ENCODE measurements around the gene TBC1D19. TPM values are rescaled to one million over a fixed set of nuclear protein-coding genes. Genes with fewer than 3 reads are reported as not detected.

The TBC1D19 gene
- total RNA-seq, 4 donors from 2014 or later: 4.3 to 78.4 (median 6.2) TPM

- Histone ChIP-seq H3K27ac (no peak overlapping the region), H3K4me1 (peaks cover 0 to 4% (median 0%) of the 10 kb centered on the region in 4 donors), H3K36me3 (no peaks in the 10 kb centered on the region), H3K27me3 (no peaks in the 10 kb centered on the region), H3K4me3 (no peak overlapping the region), H3K9me3 (no peaks in the 10 kb centered on the region)
- no peak for DNase-seq
- TF ChIP-seq CTCF (IDR thresholded peaks at IDR 0.05) (no peak), POLR2A (IDR thresholded peaks at IDR 0.05) (no peak)
These were observed 179.2 kb downstream of the TBC1D19 start for GRCh38 chr4:26763063-26763462.

GRCh38 chr4:26763648-26764047 is 179.8 kb downstream of the TBC1D19 start:
- Histone ChIP-seq H3K9me3 (no peaks in the 10 kb centered on the region), H3K27me3 (no peaks in the 10 kb centered on the region), H3K27ac (no peak overlapping the region), H3K36me3 (no peaks in the 10 kb centered on the region), H3K4me1 (peaks cover 0 to 4% (median 0%) of the 10 kb centered on the region in 4 donors), H3K4me3 (no peak overlapping the region)
- DNase-seq: no peak
- TF ChIP-seq CTCF (IDR thresholded peaks at IDR 0.05) (no peak), POLR2A (IDR thresholded peaks at IDR 0.05) (no peak)

- H3K27me3 ChIP-seq: no peaks in the 10 kb centered on the region
- H3K4me1 ChIP-seq: peaks cover 0 to 4% (median 0%) of the 10 kb centered on the region in 4 donors
- no peaks in the 10 kb centered on the region for H3K9me3 ChIP-seq
- TF ChIP-seq CTCF (IDR thresholded peaks at IDR 0.05): no peak
- no peak for TF ChIP-seq POLR2A (IDR thresholded peaks at IDR 0.05)
- no peaks in the 10 kb centered on the region for H3K36me3 ChIP-seq
- no peak for DNase-seq
- no peak overlapping the region for H3K27ac ChIP-seq
- H3K4me3 ChIP-seq: no peak overlapping the region
These were observed 180.3 kb downstream of the TBC1D19 start for GRCh38 chr4:26764231-26764630.

GRCh38 chr4:26765515-26765914 is 181.6 kb downstream of the TBC1D19 start:
- Histone ChIP-seq H3K27ac (no peak overlapping the region), H3K4me3 (no peak overlapping the region), H3K27me3 (no peaks in the 10 kb centered on the region), H3K36me3 (no peaks in the 10 kb centered on the region), H3K4me1 (peaks cover 0 to 4% (median 0%) of the 10 kb centered on the region in 4 donors), H3K9me3 (no peaks in the 10 kb centered on the region)
- TF ChIP-seq CTCF (IDR thresholded peaks at IDR 0.05) (no peak), POLR2A (IDR thresholded peaks at IDR 0.05) (no peak)
- DNase-seq: no peak

- peaks cover 0 to 4% (median 0%) of the 10 kb centered on the region in 4 donors for H3K4me1 ChIP-seq
- H3K27ac ChIP-seq: no peak overlapping the region
- H3K36me3 ChIP-seq: no peaks in the 10 kb centered on the region
- DNase-seq: no peak
- no peak for TF ChIP-seq POLR2A (IDR thresholded peaks at IDR 0.05)
- TF ChIP-seq CTCF (IDR thresholded peaks at IDR 0.05): no peak
- H3K4me3 ChIP-seq: no peak overlapping the region
- no peaks in the 10 kb centered on the region for H3K27me3 ChIP-seq
- H3K9me3 ChIP-seq: no peaks in the 10 kb centered on the region
These were observed 182.3 kb downstream of the TBC1D19 start for GRCh38 chr4:26766141-26766540.
